Cardiac atrium fibroblast (primary cell): Measurements from ENCODE around the gene SUN3. TPM values are rescaled to one million over a fixed set of nuclear protein-coding genes. Genes with fewer than 3 reads are reported as not detected.

Experiments used
- total RNA-seq: library from RNA; depleted of rRNA; stranded (reverse); fragments of >200 nt; gene quantifications from 2 replicates; pipeline ENCODE4 v1.2.3, GENCODE V29; 2015

SUN3 gene
- total RNA-seq = not detected in 2 replicates

GRCh38 chr7:48028938-48029337, at the start of gene SUN3:
TSS of gene SUN3 (minus strand) at chr7:48029107. CDS start at chr7:48028938, 169 bp downstream.

GRCh38 chr7:48035301-48035966, 6.5 kb upstream of the SUN3 start, which contains the start of gene C7orf57:
TSS of gene C7orf57 (plus strand) at chr7:48035543. CDS start at chr7:48036309, 766 bp downstream.

GRCh38 chr7:47979145-47979831, 49.6 kb downstream of the SUN3 start, which contains the start of gene HUS1:
TSS of gene HUS1 (minus strand) at chr7:47979615. CDS start at chr7:47979519, 96 bp downstream.

GRCh38 chr7:47948141-47948790, 80.6 kb downstream of the SUN3 start, which contains the start of gene PKD1L1:
TSS of gene PKD1L1 (minus strand) at chr7:47948466. CDS start at chr7:47948440, 26 bp downstream.

Other genes with a start within 250 kb of the SUN3 start
- gene PKD1L1, start 80.6 kb downstream of the SUN3 start, total RNA-seq = 0.16 TPM in 1 of 2 replicates, not detected in the other
- gene HUS1, start 49.5 kb downstream of the SUN3 start, total RNA-seq = 12.1 and 13.1 TPM in 2 replicates
- gene C7orf57, start 6.4 kb upstream of the SUN3 start, total RNA-seq = not detected in 2 replicates
- 11.6 and 33.7 TPM in 2 replicates for gene UPP1, start 60.2 kb upstream of the SUN3 start, total RNA-seq
- not detected in 2 replicates for gene ABCA13, start 142.4 kb upstream of the SUN3 start, total RNA-seq